Upper lobe of right lung (tissue), 1 donor: ENCODE data around the gene TTC12. TPM values are rescaled to one million over a fixed set of nuclear protein-coding genes. Genes with fewer than 3 reads are reported as not detected.
A peak's percentile ranks its signal among the peaks of the same experiment; 100 is the strongest.

Experiments
- ATAC-seq: fragments of 200-7000 bp; cut with Tn5 transposase; one replicate; pipeline ENCODE4 v1.9.1; 2020; ENCODE audit warnings: mild to moderate bottlenecking, moderate library complexity
- DNase-seq: peaks from one replicate; pipeline ENCODE4 v3.0.0-alpha.2; 2020
- H3K27ac ChIP-seq: fragments of 200-600 bp; one replicate; pipeline ENCODE4 v1.8.0; 2022
- H3K27me3 ChIP-seq: fragments of 200-600 bp; one replicate; pipeline ENCODE4 v1.8.0; 2022; ENCODE audit warnings: mild to moderate bottlenecking
- H3K36me3 ChIP-seq: fragments of 200-600 bp; one replicate; pipeline ENCODE4 v1.8.0; 2022
- H3K4me1 ChIP-seq: fragments of 200-600 bp; one replicate; pipeline ENCODE4 v1.8.0; 2022
- H3K4me3 ChIP-seq: fragments of 200-600 bp; one replicate; pipeline ENCODE4 v1.8.0; 2022; ENCODE audit warnings: mild to moderate bottlenecking
- H3K9me3 ChIP-seq: fragments of 200-600 bp; one replicate; pipeline ENCODE4 v1.8.0; 2022
- CTCF ChIP-seq: fragments of 200-600 bp; IDR thresholded peaks from one replicate; pipeline ENCODE4 v1.8.0; 2022; ENCODE audit warnings: antibody characterized with exemption
- intact Hi-C: fragments of 100-400 bp; cut with DNase I; formaldehyde crosslinking; loops from one replicate; pipeline ENCODE4 v1.11.0; 2022
- total RNA-seq: library from RNA; stranded (reverse); fragmentation: NEBNext Ultra II Directional; extraction: Animal tissue kit (Norgen Biotek cat#: 25700); gene quantifications from one replicate; pipeline ENCODE4 v1.2.1, GENCODE V29; 2021
- donor health status: DM: no; HTN: yes; CAD: no; lungs with severe emphysema.

TTC12 gene
- total RNA-seq, 1 donor from 2014 or later: 15.3 TPM

- intact Hi-C loops: no loop called here
- H3K27ac ChIP-seq: no peak overlapping the region
- no peaks in the 10 kb centered on the region for H3K27me3 ChIP-seq
- ATAC-seq (no peak), DNase-seq (no peak)
- TF ChIP-seq CTCF: no peak
- no peaks in the 10 kb centered on the region for H3K4me1 ChIP-seq
- H3K4me3 ChIP-seq: no peak overlapping the region
- no peaks in the 10 kb centered on the region for H3K9me3 ChIP-seq
- peaks cover 63% of the 10 kb centered on the region for H3K36me3 ChIP-seq
Measured at GRCh38 chr11:113332023-113332422, 17.6 kb downstream of the TTC12 start.

GRCh38 chr11:113332638-113333329 is 18.4 kb downstream of the TTC12 start:
- Histone ChIP-seq H3K27ac (no peak overlapping the region), H3K27me3 (no peaks in the 10 kb centered on the region), H3K4me1 (no peaks in the 10 kb centered on the region), H3K36me3 (peaks cover 55% of the 10 kb centered on the region), H3K4me3 (no peak overlapping the region), H3K9me3 (no peaks in the 10 kb centered on the region)
- TF ChIP-seq CTCF: no peak
- intact Hi-C loops: no loop called here
- DNase-seq: no peak
- ATAC-seq: peak; percentile 21

- Histone ChIP-seq H3K36me3 (peaks cover 53% of the 10 kb centered on the region), H3K4me1 (no peaks in the 10 kb centered on the region), H3K27me3 (no peaks in the 10 kb centered on the region), H3K4me3 (no peak overlapping the region), H3K9me3 (no peaks in the 10 kb centered on the region), H3K27ac (no peak overlapping the region)
- intact Hi-C loops: no loop called here
- ATAC-seq (no peak), DNase-seq (no peak)
- TF ChIP-seq CTCF: no peak
Measured at GRCh38 chr11:113334183-113334582, 19.8 kb downstream of the TTC12 start.

- Histone ChIP-seq H3K27ac (no peak overlapping the region), H3K27me3 (no peaks in the 10 kb centered on the region), H3K4me3 (no peak overlapping the region), H3K9me3 (no peaks in the 10 kb centered on the region), H3K36me3 (peaks cover 66% of the 10 kb centered on the region), H3K4me1 (no peaks in the 10 kb centered on the region)
- intact Hi-C loops: no loop called here
- DNase-seq: no peak
- no peak for ATAC-seq
- no peak for TF ChIP-seq CTCF
Measured at GRCh38 chr11:113338730-113339129, 24.3 kb downstream of the TTC12 start.

GRCh38 chr11:113339929-113340589 is 25.7 kb downstream of the TTC12 start:
- Histone ChIP-seq H3K4me3 (no peak overlapping the region), H3K27ac (no peak overlapping the region), H3K4me1 (no peaks in the 10 kb centered on the region), H3K9me3 (no peaks in the 10 kb centered on the region), H3K36me3 (peaks cover 74% of the 10 kb centered on the region), H3K27me3 (no peaks in the 10 kb centered on the region)
- ATAC-seq: no peak
- intact Hi-C loops: no loop called here
- no peak for DNase-seq
- no peak for TF ChIP-seq CTCF
